PFSK-1 (cell line): ENCODE measurements around the gene PCBP1.

Source experiments
- FOXP2 ChIP-seq: optimal IDR thresholded peaks from 2 replicates; pipeline ENCODE3; 2011; ENCODE audit warnings: borderline replicate concordance, control low read depth, inconsistent platforms; ENCODE audit not compliant: insufficient read depth; ENCODE audit errors: extremely low read length, extremely low read depth
- POLR2AphosphoS5 ChIP-seq: IDR thresholded peaks from 2 replicates; pipeline ENCODE4 v1.6.1; 2012; ENCODE audit warnings: low read depth, mild to moderate bottlenecking, control low read depth, low read length, moderate library complexity
- SIN3A ChIP-seq: IDR thresholded peaks from 2 replicates; pipeline ENCODE4 v1.6.1; 2012; ENCODE audit warnings: mild to moderate bottlenecking, low read length, moderate library complexity, borderline replicate concordance; ENCODE audit not compliant: insufficient read depth
- TAF1 ChIP-seq: IDR thresholded peaks from 2 replicates; pipeline ENCODE4 v1.6.1; 2012; ENCODE audit warnings: low read length, control low read depth, borderline replicate concordance; ENCODE audit not compliant: insufficient read depth
- TF ChIP-seq, protein P1 (sequence below), 2 experiments: IDR thresholded peaks; 2 replicates each; pipeline versions ENCODE4 v1.6.1 to v1.8.0; 2011 to 2012; ENCODE audit warnings: low read depth in 2 of 2, low read length in 2 of 2, control low read depth in 1 of 2, inconsistent platforms in 1 of 2, mild to moderate bottlenecking in 1 of 2, moderate library complexity in 1 of 2; ENCODE audit not compliant: insufficient read depth in 1 of 2

Gene PCBP1

DNA sequence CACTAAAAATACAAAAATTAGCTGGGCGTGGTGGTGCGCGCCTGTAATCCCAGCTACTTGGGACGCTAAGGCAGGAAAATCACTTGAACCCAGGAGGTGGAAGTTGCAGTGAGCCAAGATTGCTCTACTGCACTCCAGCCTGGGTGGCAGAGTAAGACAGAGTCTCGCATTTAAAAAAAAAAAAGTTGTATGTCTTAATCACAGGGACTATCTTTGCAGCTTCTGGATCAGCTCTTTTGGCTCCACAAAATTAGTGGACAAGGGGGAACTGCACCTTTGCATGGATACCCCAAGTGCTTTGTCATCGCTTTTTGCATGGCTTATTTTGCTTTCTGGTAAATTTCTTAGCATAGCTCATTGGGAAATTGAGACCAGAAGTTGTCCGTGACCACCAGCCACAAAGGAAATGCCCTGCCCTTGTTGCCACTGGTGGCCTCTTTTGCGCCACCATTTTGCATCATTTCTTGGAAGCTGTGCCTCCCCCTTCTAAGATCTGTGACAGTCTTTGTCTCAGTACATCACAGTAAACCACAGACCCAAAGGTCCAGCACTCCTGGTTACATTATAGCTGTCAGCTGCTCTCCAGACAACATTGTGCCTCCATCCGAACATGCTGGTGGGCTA lies 43.9 kb upstream of the PCBP1 start:
- no peak for TF ChIP-seq SIN3A
- no peak for TF ChIP-seq TAF1
- no peak for TF ChIP-seq POLR2AphosphoS5
- TF ChIP-seq, protein P1, sequence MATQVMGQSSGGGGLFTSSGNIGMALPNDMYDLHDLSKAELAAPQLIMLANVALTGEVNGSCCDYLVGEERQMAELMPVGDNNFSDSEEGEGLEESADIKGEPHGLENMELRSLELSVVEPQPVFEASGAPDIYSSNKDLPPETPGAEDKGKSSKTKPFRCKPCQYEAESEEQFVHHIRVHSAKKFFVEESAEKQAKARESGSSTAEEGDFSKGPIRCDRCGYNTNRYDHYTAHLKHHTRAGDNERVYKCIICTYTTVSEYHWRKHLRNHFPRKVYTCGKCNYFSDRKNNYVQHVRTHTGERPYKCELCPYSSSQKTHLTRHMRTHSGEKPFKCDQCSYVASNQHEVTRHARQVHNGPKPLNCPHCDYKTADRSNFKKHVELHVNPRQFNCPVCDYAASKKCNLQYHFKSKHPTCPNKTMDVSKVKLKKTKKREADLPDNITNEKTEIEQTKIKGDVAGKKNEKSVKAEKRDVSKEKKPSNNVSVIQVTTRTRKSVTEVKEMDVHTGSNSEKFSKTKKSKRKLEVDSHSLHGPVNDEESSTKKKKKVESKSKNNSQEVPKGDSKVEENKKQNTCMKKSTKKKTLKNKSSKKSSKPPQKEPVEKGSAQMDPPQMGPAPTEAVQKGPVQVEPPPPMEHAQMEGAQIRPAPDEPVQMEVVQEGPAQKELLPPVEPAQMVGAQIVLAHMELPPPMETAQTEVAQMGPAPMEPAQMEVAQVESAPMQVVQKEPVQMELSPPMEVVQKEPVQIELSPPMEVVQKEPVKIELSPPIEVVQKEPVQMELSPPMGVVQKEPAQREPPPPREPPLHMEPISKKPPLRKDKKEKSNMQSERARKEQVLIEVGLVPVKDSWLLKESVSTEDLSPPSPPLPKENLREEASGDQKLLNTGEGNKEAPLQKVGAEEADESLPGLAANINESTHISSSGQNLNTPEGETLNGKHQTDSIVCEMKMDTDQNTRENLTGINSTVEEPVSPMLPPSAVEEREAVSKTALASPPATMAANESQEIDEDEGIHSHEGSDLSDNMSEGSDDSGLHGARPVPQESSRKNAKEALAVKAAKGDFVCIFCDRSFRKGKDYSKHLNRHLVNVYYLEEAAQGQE (IDR thresholded peaks at IDR 0.05; ENCODE audit: insufficient read depth in 1 of 2, low read depth in 2 of 2, low read length in 2 of 2), result no peak

DNA sequence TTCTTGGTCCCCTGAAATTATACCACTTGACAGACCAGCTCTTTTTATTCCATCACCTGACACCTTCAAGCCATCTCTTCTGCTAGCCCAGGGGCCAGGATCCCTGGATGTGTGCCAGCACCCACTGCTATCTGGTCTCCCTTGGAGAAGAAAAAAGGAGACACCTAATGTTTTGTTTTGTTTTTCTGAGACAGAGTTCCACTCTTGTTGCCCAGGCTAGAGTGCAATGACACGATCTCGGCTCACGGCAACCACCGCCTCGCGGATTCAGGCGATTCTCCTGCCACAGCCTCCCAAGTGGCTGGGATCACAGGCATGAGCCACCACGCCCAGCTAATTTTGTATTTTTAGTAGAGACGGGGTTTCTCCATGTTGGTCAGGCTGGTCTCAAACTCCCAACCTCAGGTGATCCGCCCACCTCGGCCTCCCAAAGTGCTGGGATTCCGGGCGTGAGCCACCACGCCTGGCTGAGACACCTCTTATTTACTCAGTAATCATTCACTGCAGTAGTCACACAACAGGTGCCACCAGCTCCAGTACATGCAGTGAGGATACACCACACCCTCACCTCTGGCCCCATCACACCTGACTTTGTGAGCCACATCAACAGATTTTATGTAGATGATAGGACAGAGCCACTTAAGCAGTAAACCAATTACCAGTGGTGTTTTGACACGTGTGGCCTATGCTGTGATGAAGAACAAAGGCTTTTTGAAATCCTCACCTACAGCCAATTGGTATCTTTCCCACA lies 42.8 kb upstream of the PCBP1 start:
- TF ChIP-seq, protein P1 (IDR thresholded peaks at IDR 0.05; ENCODE audit: insufficient read depth in 1 of 2, low read depth in 2 of 2, low read length in 2 of 2), result no peak
- TF ChIP-seq FOXP2 (no peak), TAF1 (no peak), SIN3A (no peak), POLR2AphosphoS5 (no peak)

DNA sequence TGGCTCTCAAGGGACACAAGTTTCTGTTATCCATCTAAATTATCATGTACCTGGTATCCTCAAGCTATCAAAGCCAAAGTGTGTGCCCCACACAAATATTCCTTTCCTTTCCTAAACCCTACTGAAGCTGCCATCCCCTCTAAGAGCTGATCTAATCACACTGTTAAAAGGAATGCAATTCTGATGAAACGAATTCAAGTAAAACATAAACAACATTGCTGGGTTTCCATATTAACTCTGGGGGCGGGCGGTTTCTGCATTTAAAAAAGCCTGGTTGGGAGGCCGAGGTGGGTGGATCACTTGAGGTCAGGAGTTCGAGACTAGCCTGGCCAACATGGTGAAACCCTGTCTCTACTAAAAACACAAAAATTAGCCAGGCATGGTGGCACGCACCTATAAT lies 41.9 kb upstream of the PCBP1 start:
- TF ChIP-seq, protein P1 (IDR thresholded peaks at IDR 0.05; ENCODE audit: insufficient read depth in 1 of 2, low read depth in 2 of 2, low read length in 2 of 2), result no peak
- TF ChIP-seq SIN3A (no peak), POLR2AphosphoS5 (no peak), FOXP2 (no peak), TAF1 (no peak)

DNA sequence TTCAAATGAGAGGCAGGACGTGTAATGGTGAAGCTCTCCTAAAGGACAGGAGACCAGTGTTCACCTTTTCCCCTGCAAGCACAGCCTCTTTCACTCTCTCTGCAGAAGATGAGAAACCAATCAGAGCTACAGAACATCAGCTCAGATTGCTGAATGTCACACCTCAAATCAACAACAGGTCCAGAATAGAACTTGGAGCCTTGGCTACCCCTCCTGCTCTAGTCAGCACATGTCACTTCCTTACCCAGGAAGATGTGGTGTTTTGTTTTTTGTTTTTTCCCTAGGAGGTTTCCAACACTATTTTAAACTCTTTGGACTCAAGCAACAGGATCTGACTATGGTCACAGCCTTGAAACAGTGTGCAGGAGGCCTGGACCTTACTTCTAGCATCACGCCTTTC lies 41.3 kb upstream of the PCBP1 start:
- TF ChIP-seq TAF1 (no peak), FOXP2 (no peak), POLR2AphosphoS5 (no peak)

DNA sequence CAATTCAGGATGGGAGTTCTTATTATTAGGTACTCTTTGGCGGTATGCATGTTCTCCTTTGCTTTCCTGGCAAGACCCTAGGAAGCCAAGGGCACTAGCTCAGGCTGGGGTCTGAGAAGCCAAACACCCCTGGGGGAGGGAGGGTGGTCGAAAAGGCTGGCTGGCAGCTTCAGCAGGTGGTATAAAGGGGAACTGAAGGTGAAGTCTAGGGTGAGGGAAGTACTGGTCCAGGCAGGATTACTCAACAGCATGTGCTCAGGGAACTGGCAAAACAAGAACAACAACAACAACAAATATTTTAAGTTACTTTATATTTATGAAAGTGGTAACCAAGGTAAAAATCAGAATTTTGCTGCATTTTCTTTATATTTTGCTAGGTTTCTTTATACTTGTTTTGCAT lies 40.7 kb upstream of the PCBP1 start:
- TF ChIP-seq TAF1 (no peak), POLR2AphosphoS5 (no peak), SIN3A (no peak), FOXP2 (no peak)
- TF ChIP-seq, protein P1 (IDR thresholded peaks at IDR 0.05; ENCODE audit: insufficient read depth in 1 of 2, low read depth in 2 of 2, low read length in 2 of 2), result no peak
